Measurements from ENCODE around the gene POLN. TPM values are rescaled to one million over a fixed set of nuclear protein-coding genes. Genes with fewer than 3 reads are reported as not detected.

POLN gene
- total and polyA plus RNA-seq, 2 of the 4 experiments (the other 2 are of a cell fraction): 0.63 to 0.72 TPM

- Histone ChIP-seq H3K14ac (replicated peaks; ENCODE audit: low read depth, low read length) (no peak overlapping the region), H4K20me1 (ENCODE audit: insufficient read depth, low read length) (no peaks in the 10 kb centered on the region), H3K36me3 (ENCODE audit: control insufficient read depth, insufficient read depth, low read length) (no peaks in the 10 kb centered on the region), H4K5ac (ENCODE audit: low read depth, low read length) (no peak overlapping the region), H4K91ac (ENCODE audit: insufficient read depth, low read depth, low read length) (no peak overlapping the region), H2BK120ac (ENCODE audit: low read depth, low read length) (no peak overlapping the region), H2AK9ac (replicated peaks; ENCODE audit: low read depth, low read length, poor library complexity) (no peak overlapping the region), H3K56ac (ENCODE audit: extremely low read depth, insufficient read depth, low read length) (no peak overlapping the region), H3K18ac (ENCODE audit: low read depth, low read length) (no peak overlapping the region), H2BK20ac (ENCODE audit: low read depth, low read length) (no peak overlapping the region), H3K9me3 (ENCODE audit: control insufficient read depth, insufficient read depth, low read length) (no peaks in the 10 kb centered on the region), H3K27me3 (ENCODE audit: control insufficient read depth, insufficient read depth, low read length) (peaks cover 49% of the 10 kb centered on the region), H3K79me1 (ENCODE audit: low read depth in 1 of 2, low read length in 2 of 2) (no peaks in the 10 kb centered on the region), H3K23ac (ENCODE audit: low read depth, low read length) (no peak overlapping the region), H3K27ac (ENCODE audit: insufficient read depth, low read length) (no peak overlapping the region), H4K8ac (ENCODE audit: low read depth in 2 of 2, low read length in 2 of 2) (no peak overlapping the region), H3K4me3 (ENCODE audit: insufficient read depth, low read depth, low read length) (no peak overlapping the region), H2AFZ (replicated peaks; ENCODE audit: low read length, poor library complexity) (no peak overlapping the region), H2AK5ac (ENCODE audit: low read depth, low read length) (no peak overlapping the region), H2BK5ac (ENCODE audit: low read depth, low read length, poor library complexity, severe bottlenecking) (no peak overlapping the region), H3K9ac (ENCODE audit: low read depth, low read length) (no peak overlapping the region), H3K9me1 (ENCODE audit: insufficient read depth, low read length) (no peaks in the 10 kb centered on the region), H3K4me1 (ENCODE audit: control insufficient read depth, insufficient read depth, low read length) (no peaks in the 10 kb centered on the region), H3K4ac (ENCODE audit: low read depth, low read length) (no peak overlapping the region), H2BK15ac (ENCODE audit: low read depth, low read length) (no peak overlapping the region), H3K4me2 (ENCODE audit: low read depth, low read length) (no peak overlapping the region)
- in situ Hi-C loops (cut with MboI; ENCODE audit: low sequenced_read_pairs): no loop called here
- dilution Hi-C loops (cut with HindIII; ENCODE audit: low sequenced_read_pairs, unreplicated experiment): no loop called here
- intact Hi-C loops (cut with micrococcal nuclease): no loop called here
- no peak for ATAC-seq (ENCODE audit: low read depth)
- TF ChIP-seq BHLHE40 (IDR thresholded peaks at IDR 0.05; ENCODE audit: low read depth, low read length) (no peak), MAFK (IDR thresholded peaks at IDR 0.05; ENCODE audit: low read depth, low read length) (no peak), MAZ (IDR thresholded peaks at IDR 0.05; ENCODE audit: borderline replicate concordance, low read depth, low read length) (no peak), RCOR1 (IDR thresholded peaks at IDR 0.05; ENCODE audit: insufficient replicate concordance, low read length) (no peak)
- ChIA-PET POLR2A (ENCODE audit: unreplicated experiment) (no interaction called here), CTCF (no interaction called here)
- no peak for DNase-seq
- no TSS peak for BruUV-seq (replicated peaks)
- WGBS, 2 experiments (ENCODE audit: extremely low coverage in 2 of 2, insufficient read length in 1 of 2): no CpG with 5 or more reads among the region's 7 CpGs
These were observed 205.1 kb downstream of the POLN start for GRCh38 chr4:2036866-2037265.

Data from IMR-90 (cell line).